NCI-H1105 treated with DMSO at 0.1 percent for 48 hours (cell line): Measurements from ENCODE around the gene BOK.
"Not testable (repeated sequence)": the region's sequence is repeated elsewhere in the genome, so short reads cannot be mapped to it uniquely, and the experiment has no call there.

Experiments used
- DNase-seq: peaks from one replicate; lab custom pipeline; 2025; lab: John Stamatoyannopoulos, UW

Gene BOK

GRCh38 chr2:241558532-241559322 is at the start of gene BOK:
Gene BOK, plus strand, starts transcription at chr2:241558745. Its CDS starts 739 bp downstream, at chr2:241559484.
- DNase-seq, result peak; percentile 39

GRCh38 chr2:241509155-241509784 is 49.3 kb upstream of the BOK start:
- no peak for DNase-seq

- DNase-seq, result no peak
These were observed 47.3 kb upstream of the BOK start for GRCh38 chr2:241511091-241511741.

- no peak for DNase-seq
These were observed 44.0 kb upstream of the BOK start for GRCh38 chr2:241514553-241514952.

- no peak for DNase-seq
These were observed 43.4 kb upstream of the BOK start for GRCh38 chr2:241514986-241515737.

GRCh38 chr2:241516520-241516965 is 42.0 kb upstream of the BOK start:
- no peak for DNase-seq

- DNase-seq, result no peak
These were observed 41.2 kb upstream of the BOK start for GRCh38 chr2:241517297-241517696.

- no peak for DNase-seq
These were observed 38.9 kb upstream of the BOK start for GRCh38 chr2:241519669-241520068.

GRCh38 chr2:241522477-241522876 is 36.1 kb upstream of the BOK start:
- no peak for DNase-seq

- DNase-seq, result not testable (repeated sequence)
These were observed 32.4 kb upstream of the BOK start for GRCh38 chr2:241525818-241526780.

GRCh38 chr2:241530571-241530970 is 28.0 kb upstream of the BOK start:
- DNase-seq, result no peak

GRCh38 chr2:241531161-241531722 is 27.3 kb upstream of the BOK start:
- no peak for DNase-seq

- DNase-seq, result no peak
These were observed 26.4 kb upstream of the BOK start for GRCh38 chr2:241532168-241532567.

GRCh38 chr2:241532733-241533601 is 25.6 kb upstream of the BOK start:
- DNase-seq, result no peak

- no peak for DNase-seq
These were observed 24.3 kb upstream of the BOK start for GRCh38 chr2:241534293-241534692.

GRCh38 chr2:241534701-241535375 is 23.7 kb upstream of the BOK start:
- DNase-seq, result no peak

GRCh38 chr2:241535871-241536655 is 22.5 kb upstream of the BOK start:
- DNase-seq, result no peak
